Esophagus squamous epithelium (tissue), 4 donors: ENCODE results near the gene BBS9.

Experiments used
- CTCF ChIP-seq, 6 experiments: fragments of 450-650 bp in 4 of 6; fragments of 200-600 bp in 2 of 6; sonication (generic) in 2 of 6; IDR thresholded peaks; one replicate each; pipeline ENCODE4 v1.5.1; 2016 to 2019; ENCODE audit warnings: antibody characterized with exemption in 6 of 6, mild to moderate bottlenecking in 4 of 6, moderate library complexity in 4 of 6
- POLR2A ChIP-seq, 4 donors: fragments of 450-650 bp; IDR thresholded peaks; one replicate each; pipeline ENCODE4 v1.6.1; 2017; ENCODE audit warnings: antibody characterized with exemption in 4 of 4, mild to moderate bottlenecking in 4 of 4, moderate library complexity in 3 of 4

- no peak for TF ChIP-seq CTCF (IDR thresholded peaks at IDR 0.05)
- no peak for TF ChIP-seq POLR2A (IDR thresholded peaks at IDR 0.05)
Measured at GRCh38 chr7:33550363-33550762, 421.0 kb downstream of the BBS9 start.
